Neural cell (in vitro differentiated cells): ENCODE measurements around the gene FAM78B. TPM values are rescaled to one million over a fixed set of nuclear protein-coding genes. Genes with fewer than 3 reads are reported as not detected.

Experiments
- H2AFZ ChIP-seq: fragments of 200-600, 300-800 bp; sonication (generic), shearing (Covaris generic); 2 replicates; pipeline ENCODE4 v1.6.0; 2014; ENCODE audit warnings: low read depth, mild to moderate bottlenecking, antibody characterized with exemption, low read length, moderate library complexity
- H3F3A ChIP-seq: fragments of 200-600 bp; shearing (Covaris generic); 2 replicates; pipeline ENCODE4 v1.6.1; 2016; ENCODE audit warnings: mild to moderate bottlenecking, moderate library complexity, mixed read lengths, antibody characterized with exemption, low read length; ENCODE audit not compliant: insufficient read depth, poor library complexity, severe bottlenecking
- H3K27ac ChIP-seq: fragments of 200-600, 300-800 bp; sonication (generic), shearing (Covaris generic); 2 replicates; pipeline ENCODE4 v1.5.1; 2014; ENCODE audit warnings: mild to moderate bottlenecking, low read length, moderate library complexity
- H3K27me3 ChIP-seq: fragments of 300-800, 200-600 bp; sonication (generic), shearing (Covaris generic); 2 replicates; pipeline ENCODE4 v1.6.0; 2014; ENCODE audit warnings: mild to moderate bottlenecking, low read depth, low read length, moderate library complexity; ENCODE audit not compliant: insufficient read depth
- H3K36me3 ChIP-seq: fragments of 300-800, 200-600 bp; sonication (generic), shearing (Covaris generic); 2 replicates; pipeline ENCODE4 v1.5.1; 2014; ENCODE audit warnings: mild to moderate bottlenecking, antibody characterized with exemption, low read length, moderate library complexity; ENCODE audit not compliant: insufficient read depth
- H3K4me2 ChIP-seq: fragments of 300-800, 200-600 bp; sonication (generic), shearing (Covaris generic); 2 replicates; pipeline ENCODE4 v1.6.0; 2014; ENCODE audit warnings: mild to moderate bottlenecking, low read length
- H3K4me3 ChIP-seq: fragments of 300-800, 200-600 bp; sonication (generic), shearing (Covaris generic); 2 replicates; pipeline ENCODE4 v1.5.1; 2014; ENCODE audit warnings: mild to moderate bottlenecking, low read length, moderate library complexity
- H3K79me2 ChIP-seq: fragments of 200-600 bp; shearing (Covaris generic); replicated peaks from 2 replicates; pipeline ENCODE4 v1.6.0; 2014; ENCODE audit warnings: mild to moderate bottlenecking, low read length, moderate library complexity; ENCODE audit not compliant: insufficient read depth
- H3K9ac ChIP-seq: fragments of 300-800, 200-600 bp; sonication (generic), shearing (Covaris generic); 2 replicates; pipeline ENCODE4 v1.6.1; 2016; ENCODE audit warnings: mild to moderate bottlenecking, low read length, mixed read lengths
- H3K9me2 ChIP-seq: fragments of 200-600 bp; shearing (Covaris generic); 2 replicates; pipeline ENCODE4 v1.6.1; 2016; ENCODE audit warnings: mild to moderate bottlenecking, low read length, mixed read lengths; ENCODE audit not compliant: insufficient read depth
- H3K9me3 ChIP-seq: fragments of 200-600, 300-800 bp; sonication (generic), shearing (Covaris generic); 2 replicates; pipeline ENCODE4 v1.6.1; 2016; ENCODE audit warnings: mild to moderate bottlenecking, mixed run types, low read length, moderate library complexity, mixed read lengths
- H4K20me1 ChIP-seq: fragments of 200-600 bp; shearing (Covaris generic); 2 replicates; pipeline ENCODE4 v1.6.1; 2016; ENCODE audit warnings: mild to moderate bottlenecking, mixed run types; ENCODE audit not compliant: insufficient read depth
- CTCF ChIP-seq: fragments of 450-650 bp; IDR thresholded peaks from 2 replicates; pipeline ENCODE4 v1.5.1; 2014; ENCODE audit warnings: antibody characterized with exemption, mild to moderate bottlenecking, moderate library complexity; ENCODE audit not compliant: poor library complexity, severe bottlenecking
- EP300 ChIP-seq: fragments of 450-650 bp; conservative IDR thresholded peaks from 2 replicates; pipeline ENCODE4 v1.6.1; 2014; ENCODE audit warnings: antibody characterized with exemption, mild to moderate bottlenecking, moderate library complexity; ENCODE audit not compliant: poor library complexity, severe bottlenecking
- EZH2 ChIP-seq: fragments of 200-600, 300-800 bp; shearing (Covaris generic), sonication (generic); IDR thresholded peaks from 2 replicates; pipeline ENCODE4 v1.6.1; 2014; ENCODE audit warnings: antibody characterized with exemption, low read length, borderline replicate concordance, mild to moderate bottlenecking; ENCODE audit not compliant: insufficient read depth, poor library complexity, severe bottlenecking
- MXI1 ChIP-seq: fragments of 450-650 bp; conservative IDR thresholded peaks from 2 replicates; pipeline ENCODE4 v1.6.1; 2014; ENCODE audit warnings: antibody characterized with exemption, mild to moderate bottlenecking; ENCODE audit not compliant: poor library complexity, severe bottlenecking
- POLR2AphosphoS5 ChIP-seq: IDR thresholded peaks from 2 replicates; pipeline ENCODE4 v1.6.1; 2012
- RAD21 ChIP-seq: fragments of 450-650 bp; conservative IDR thresholded peaks from 2 replicates; pipeline ENCODE4 v1.6.1; 2014; ENCODE audit warnings: antibody characterized with exemption, mild to moderate bottlenecking, moderate library complexity
- REST ChIP-seq: IDR thresholded peaks from 2 replicates; pipeline ENCODE4 v1.6.1; 2012; ENCODE audit warnings: borderline replicate concordance
- SMC3 ChIP-seq: fragments of 450-650 bp; conservative IDR thresholded peaks from 2 replicates; pipeline ENCODE4 v1.6.1; 2014; ENCODE audit warnings: antibody characterized with exemption, mild to moderate bottlenecking, moderate library complexity; ENCODE audit not compliant: poor library complexity
- TAF1 ChIP-seq: IDR thresholded peaks from 2 replicates; pipeline ENCODE4 v1.6.1; 2012; ENCODE audit warnings: low read depth
- polyA plus RNA-seq: library from polyadenylated mRNA; depleted of rRNA; stranded (reverse); fragments of >200 nt; gene quantifications from 2 replicates; pipeline ENCODE4 v1.2.3, GENCODE V29; 2014

FAM78B gene
- polyA plus RNA-seq, 1 donor from 2014 or later = 2.4 TPM

GRCh38 chr1:166129006-166129405 lies 37.8 kb downstream of the FAM78B start:
- H3K27me3 ChIP-seq = no peaks in the 10 kb centered on the region
- no peak for TF ChIP-seq EZH2
- TF ChIP-seq TAF1 = no peak
- TF ChIP-seq MXI1 = no peak
- no peak for TF ChIP-seq SMC3
- TF ChIP-seq RAD21 = no peak
- no peak for TF ChIP-seq REST
- no peak for TF ChIP-seq EP300
- TF ChIP-seq CTCF = no peak
- no peak for TF ChIP-seq POLR2AphosphoS5

GRCh38 chr1:166128195-166128594 lies 38.6 kb downstream of the FAM78B start:
- H3K4me2 ChIP-seq = no peak overlapping the region
- H3K27ac ChIP-seq = no peak overlapping the region
- H3K36me3 ChIP-seq = no peaks in the 10 kb centered on the region
- no peaks in the 10 kb centered on the region for H3K9me2 ChIP-seq
- TF ChIP-seq REST (no peak), SMC3 (no peak), POLR2AphosphoS5 (no peak), RAD21 (no peak), EP300 (no peak), MXI1 (no peak), CTCF (no peak), EZH2 (no peak), TAF1 (no peak)
- no peaks in the 10 kb centered on the region for H3K9me3 ChIP-seq
- no peak overlapping the region for H3K9ac ChIP-seq
- H3F3A ChIP-seq = no peaks in the 10 kb centered on the region
- no peaks in the 10 kb centered on the region for H3K27me3 ChIP-seq
- no peak overlapping the region for H3K4me3 ChIP-seq
- H3K79me2 ChIP-seq = no peaks in the 10 kb centered on the region
- no peak overlapping the region for H2AFZ ChIP-seq
- no peaks in the 10 kb centered on the region for H4K20me1 ChIP-seq

More at GRCh38 chr1:166129006-166129405, 37.8 kb downstream of the FAM78B start:
- no peak overlapping the region for H3K4me2 ChIP-seq
- H3K27ac ChIP-seq = no peak overlapping the region
- H3F3A ChIP-seq = no peaks in the 10 kb centered on the region
- H3K9ac ChIP-seq = no peak overlapping the region
- no peaks in the 10 kb centered on the region for H3K9me3 ChIP-seq
- H3K4me3 ChIP-seq = no peak overlapping the region
- H2AFZ ChIP-seq = no peak overlapping the region
- no peaks in the 10 kb centered on the region for H3K79me2 ChIP-seq
- no peaks in the 10 kb centered on the region for H3K9me2 ChIP-seq
- H4K20me1 ChIP-seq = no peaks in the 10 kb centered on the region
- H3K36me3 ChIP-seq = no peaks in the 10 kb centered on the region
